Measurements from ENCODE around the gene TBC1D1. TPM values are rescaled to one million over a fixed set of nuclear protein-coding genes. Genes with fewer than 3 reads are reported as not detected.

TBC1D1 gene
- total and polyA plus RNA-seq, 2 of the 8 experiments (the other 6 are each of a cell fraction or from before 2014, with no cell fraction given) = 96.9 to 162 TPM

- no peak for TF ChIP-seq CHD7 (IDR thresholded peaks at IDR 0.05; ENCODE audit: insufficient replicate concordance, low read length)
- no peak for TF ChIP-seq CTCF (IDR thresholded peaks at IDR 0.05; ENCODE audit: control extremely low read depth in 1 of 3, insufficient read depth in 1 of 3, low read depth in 1 of 3, low read length in 3 of 3)
- TF ChIP-seq NRF1 (IDR thresholded peaks at IDR 0.05; ENCODE audit: low read depth, low read length) = no peak
Measured at GRCh38 chr4:37960098-37960497, 69.2 kb downstream of the TBC1D1 start, which contains the start of gene PTTG2 (continued).
